Mesendoderm (in vitro differentiated cells): Measurements from ENCODE around the gene EHF.

ENCODE experiments used
- DNase-seq: peaks from one replicate; pipeline ENCODE4 v3.0.0; 2013
- H2AK5ac ChIP-seq: 2 replicates; pipeline ENCODE4 v1.6.1; 2013; ENCODE audit warnings: low read length, inconsistent platforms
- H2BK120ac ChIP-seq: 2 replicates; pipeline ENCODE4 v1.6.1; 2013; ENCODE audit warnings: low read depth, mild to moderate bottlenecking, low read length, moderate library complexity, mixed read lengths
- H2BK15ac ChIP-seq: replicated peaks from 2 replicates; pipeline ENCODE4 v1.6.1; 2013; ENCODE audit warnings: low read depth, mild to moderate bottlenecking, moderate library complexity
- H2BK5ac ChIP-seq: 2 replicates; pipeline ENCODE4 v1.6.1; 2013; ENCODE audit warnings: low read length, inconsistent platforms
- H3K18ac ChIP-seq: 2 replicates; pipeline ENCODE4 v1.6.1; 2013; ENCODE audit warnings: mild to moderate bottlenecking, low read length, mixed read lengths
- H3K23ac ChIP-seq: one replicate; pipeline ENCODE4 v1.6.1; 2013; ENCODE audit warnings: low read length
- H3K27ac ChIP-seq: 2 replicates; pipeline ENCODE4 v1.5.1; 2013; ENCODE audit warnings: low read depth, mild to moderate bottlenecking, inconsistent platforms, low read length, moderate library complexity
- H3K27me3 ChIP-seq: 2 replicates; pipeline ENCODE4 v1.6.1; 2013; ENCODE audit warnings: low read length, control low read depth, mild to moderate bottlenecking, inconsistent platforms; ENCODE audit not compliant: insufficient read depth, poor library complexity
- H3K36me3 ChIP-seq: 2 replicates; pipeline ENCODE4 v1.6.1; 2013; ENCODE audit warnings: low read length, inconsistent platforms; ENCODE audit not compliant: control insufficient read depth, insufficient read depth
- H3K4ac ChIP-seq: one replicate; pipeline ENCODE4 v1.6.1; 2013; ENCODE audit warnings: low read depth, mild to moderate bottlenecking, low read length, moderate library complexity
- H3K4me1 ChIP-seq: 2 replicates; pipeline ENCODE4 v1.6.1; 2013; ENCODE audit warnings: low read depth, low read length, inconsistent platforms; ENCODE audit not compliant: control insufficient read depth
- H3K4me2 ChIP-seq: 2 replicates; pipeline ENCODE4 v1.6.1; 2013; ENCODE audit warnings: low read length
- H3K4me3 ChIP-seq: 2 replicates; pipeline ENCODE4 v1.5.1; 2013; ENCODE audit warnings: mild to moderate bottlenecking, low read length
- H3K56ac ChIP-seq: one replicate; pipeline ENCODE4 v1.6.1; 2013; ENCODE audit warnings: low read length
- H3K79me1 ChIP-seq: 2 replicates; pipeline ENCODE4 v1.6.1; 2013; ENCODE audit warnings: low read length, inconsistent platforms
- H3K79me2 ChIP-seq: 2 replicates; pipeline ENCODE4 v1.6.1; 2013; ENCODE audit warnings: mild to moderate bottlenecking, low read length; ENCODE audit not compliant: control insufficient read depth, insufficient read depth
- H3K9ac ChIP-seq: 2 replicates; pipeline ENCODE4 v1.6.1; 2013; ENCODE audit warnings: low read length, inconsistent platforms
- H4K5ac ChIP-seq: one replicate; pipeline ENCODE4 v1.6.1; 2013; ENCODE audit warnings: low read length
- H4K8ac ChIP-seq: one replicate; pipeline ENCODE4 v1.6.1; 2013; ENCODE audit warnings: low read depth, mild to moderate bottlenecking, control low read depth, low read length, moderate library complexity
- WGBS: extraction: QIAGEN DNeasy Blood & Tissue Kit; methylation state at CpG from one replicate; pipeline ENCODE4 v1.1.7; 2013; ENCODE audit warnings: low lambda C conversion rate, missing lambda C conversion rate; ENCODE audit not compliant: insufficient coverage; ENCODE audit errors: extremely low coverage; 5-methylcytosine and 5-hydroxymethylcytosine counted together

EHF gene

GRCh38 chr11:34602245-34602644 lies 18.6 kb upstream of the EHF start:
- no CpG with 5 or more reads among the region's 7 CpGs for WGBS
- H3K27ac ChIP-seq: no peak overlapping the region
- no peak overlapping the region for H2BK15ac ChIP-seq

GRCh38 chr11:34603129-34604001 lies 17.5 kb upstream of the EHF start:
- Histone ChIP-seq H3K79me2 (no peaks in the 10 kb centered on the region), H4K5ac (no peak overlapping the region), H2BK120ac (no peak overlapping the region), H2BK5ac (no peak overlapping the region), H3K79me1 (no peaks in the 10 kb centered on the region), H3K4me3 (no peak overlapping the region), H3K4me2 (no peak overlapping the region), H4K8ac (no peak overlapping the region), H3K4ac (no peak overlapping the region), H3K4me1 (peaks cover 6% of the 10 kb centered on the region), H3K36me3 (no peaks in the 10 kb centered on the region), H2BK15ac (no peak overlapping the region), H3K27me3 (no peaks in the 10 kb centered on the region), H3K18ac (no peak overlapping the region), H3K9ac (no peak overlapping the region), H2AK5ac (no peak overlapping the region), H3K56ac (no peak overlapping the region), H3K23ac (no peak overlapping the region), H3K27ac (no peak overlapping the region)
- no peak for DNase-seq
- no CpG with 5 or more reads among the region's 15 CpGs for WGBS

More at GRCh38 chr11:34602245-34602644, 18.6 kb upstream of the EHF start:
- no peak overlapping the region for H2AK5ac ChIP-seq
- no peaks in the 10 kb centered on the region for H3K36me3 ChIP-seq
- H3K4me1 ChIP-seq: peaks cover 6% of the 10 kb centered on the region
- H3K79me1 ChIP-seq: no peaks in the 10 kb centered on the region
- no peak overlapping the region for H2BK5ac ChIP-seq
- no peak overlapping the region for H3K18ac ChIP-seq
- no peak overlapping the region for H3K9ac ChIP-seq
- no peak for DNase-seq
- H3K23ac ChIP-seq: no peak overlapping the region
- no peak overlapping the region for H3K56ac ChIP-seq
- no peak overlapping the region for H3K4ac ChIP-seq
- H2BK120ac ChIP-seq: no peak overlapping the region
- H3K4me3 ChIP-seq: no peak overlapping the region
- no peaks in the 10 kb centered on the region for H3K27me3 ChIP-seq
- H4K8ac ChIP-seq: no peak overlapping the region
- no peak overlapping the region for H3K4me2 ChIP-seq
- no peak overlapping the region for H4K5ac ChIP-seq
- H3K79me2 ChIP-seq: no peaks in the 10 kb centered on the region

GRCh38 chr11:34604145-34604544 lies 16.7 kb upstream of the EHF start:
- no CpG with 5 or more reads among the region's 2 CpGs for WGBS

GRCh38 chr11:34604911-34605310 lies 16.0 kb upstream of the EHF start:
- Histone ChIP-seq H3K4ac (no peak overlapping the region), H4K5ac (no peak overlapping the region), H3K4me2 (no peak overlapping the region), H3K9ac (no peak overlapping the region), H2BK5ac (no peak overlapping the region), H3K27ac (no peak overlapping the region), H2BK120ac (no peak overlapping the region), H3K56ac (no peak overlapping the region), H2AK5ac (no peak overlapping the region), H3K79me1 (no peaks in the 10 kb centered on the region), H3K23ac (no peak overlapping the region), H3K4me1 (peaks cover 6% of the 10 kb centered on the region), H4K8ac (no peak overlapping the region), H3K27me3 (no peaks in the 10 kb centered on the region), H2BK15ac (no peak overlapping the region), H3K18ac (no peak overlapping the region), H3K36me3 (no peaks in the 10 kb centered on the region), H3K4me3 (no peak overlapping the region), H3K79me2 (no peaks in the 10 kb centered on the region)
- no CpG with 5 or more reads among the region's 8 CpGs for WGBS
- DNase-seq: no peak

More at GRCh38 chr11:34604145-34604544, 16.7 kb upstream of the EHF start:
- Histone ChIP-seq H2AK5ac (no peak overlapping the region), H3K18ac (no peak overlapping the region), H4K8ac (no peak overlapping the region), H2BK15ac (no peak overlapping the region), H2BK120ac (no peak overlapping the region), H3K4me1 (peaks cover 6% of the 10 kb centered on the region), H3K27ac (no peak overlapping the region), H3K23ac (no peak overlapping the region), H3K36me3 (no peaks in the 10 kb centered on the region), H2BK5ac (no peak overlapping the region), H3K56ac (no peak overlapping the region), H3K79me1 (no peaks in the 10 kb centered on the region), H3K9ac (no peak overlapping the region), H3K4me3 (no peak overlapping the region), H3K27me3 (no peaks in the 10 kb centered on the region), H3K79me2 (no peaks in the 10 kb centered on the region), H3K4me2 (no peak overlapping the region), H3K4ac (no peak overlapping the region), H4K5ac (no peak overlapping the region)
- no peak for DNase-seq

- no peak overlapping the region for H3K4me3 ChIP-seq
- peaks cover 6% of the 10 kb centered on the region for H3K4me1 ChIP-seq
- H4K8ac ChIP-seq: no peak overlapping the region
- H3K79me1 ChIP-seq: no peaks in the 10 kb centered on the region
- no peak overlapping the region for H4K5ac ChIP-seq
- H3K4ac ChIP-seq: no peak overlapping the region
- no peak for DNase-seq
- H3K36me3 ChIP-seq: no peaks in the 10 kb centered on the region
- H2BK120ac ChIP-seq: no peak overlapping the region
- no peak overlapping the region for H2BK15ac ChIP-seq
- no peak overlapping the region for H3K23ac ChIP-seq
- no peak overlapping the region for H3K9ac ChIP-seq
- no peak overlapping the region for H3K56ac ChIP-seq
- H3K27ac ChIP-seq: no peak overlapping the region
- H2AK5ac ChIP-seq: no peak overlapping the region
- no peak overlapping the region for H3K4me2 ChIP-seq
- H3K18ac ChIP-seq: no peak overlapping the region
- no peak overlapping the region for H2BK5ac ChIP-seq
- H3K79me2 ChIP-seq: no peaks in the 10 kb centered on the region
- no peaks in the 10 kb centered on the region for H3K27me3 ChIP-seq
- no CpG with 5 or more reads among the region's 6 CpGs for WGBS
These were observed 15.2 kb upstream of the EHF start for GRCh38 chr11:34605481-34606325.
